Tibial nerve (tissue), 3 donors: ENCODE data around the gene GAS2L1.

Experiments
- CTCF ChIP-seq, 5 experiments: fragments of 200-600 bp in 3 of 5; fragments of 450-650 bp in 2 of 5; sonication (generic) in 3 of 5; IDR thresholded peaks; one replicate each; pipeline ENCODE4 v1.5.1; 2016 to 2019; ENCODE audit warnings: antibody characterized with exemption in 5 of 5, mild to moderate bottlenecking in 3 of 5, moderate library complexity in 2 of 5
- POLR2A ChIP-seq, 2 donors: fragments of 450-650 bp; IDR thresholded peaks; one replicate each; pipeline ENCODE4 v1.6.1; 2017; ENCODE audit warnings: antibody characterized with exemption in 2 of 2, mild to moderate bottlenecking in 2 of 2, moderate library complexity in 2 of 2

DNA sequence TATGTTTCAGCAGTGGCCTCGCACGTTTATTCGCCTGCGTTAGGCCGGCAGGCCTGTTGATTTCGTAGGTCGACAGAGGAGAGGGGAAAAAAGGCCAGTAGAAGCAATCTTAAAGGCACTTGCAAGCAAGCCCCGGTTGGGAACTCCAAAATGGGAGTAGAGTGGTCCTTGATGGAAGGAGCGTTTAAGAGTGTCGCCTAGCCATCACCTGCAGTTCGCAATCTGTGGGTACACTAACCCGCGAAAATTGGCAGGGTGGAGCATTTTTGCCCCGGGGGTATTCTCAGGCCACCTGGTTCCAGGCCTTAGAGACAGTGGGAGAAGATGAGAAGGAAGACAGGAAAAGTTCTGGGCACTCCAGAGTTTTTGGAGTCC is 37.2 kb upstream of the GAS2L1 start:
- no peak for TF ChIP-seq CTCF (IDR thresholded peaks at IDR 0.05)
- no peak for TF ChIP-seq POLR2A (IDR thresholded peaks at IDR 0.05)
